T-helper 9 cell (primary cell): Measurements from ENCODE around the gene JAKMIP3.
"Not testable (repeated sequence)": the region's sequence is repeated elsewhere in the genome, so short reads cannot be mapped to it uniquely, and the experiment has no call there.

Experiments used
- DNase-seq: peaks from one replicate; pipeline ENCODE4 v3.0.0-alpha.2; 2020

Gene JAKMIP3

DNA sequence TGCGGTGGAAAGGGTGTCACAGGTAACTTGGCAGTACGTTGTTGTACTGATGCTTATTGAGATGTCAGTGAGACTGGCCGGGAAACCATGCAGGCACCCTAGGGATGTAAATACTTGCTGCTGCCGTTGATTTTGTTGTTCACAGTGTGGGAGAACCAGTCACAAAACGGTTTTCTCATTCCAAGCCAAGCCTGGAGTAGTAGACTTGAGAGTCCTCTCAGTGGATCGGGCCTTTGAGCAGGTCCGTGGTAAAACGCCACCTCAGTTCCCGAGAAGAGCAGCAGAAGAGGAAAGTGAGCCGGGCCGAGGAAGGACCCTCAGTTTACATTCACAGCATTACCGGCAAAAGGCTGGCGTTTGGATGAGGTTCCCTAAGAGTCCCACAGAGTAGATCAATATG lies 1.1 kb downstream of the JAKMIP3 start:
- no peak for DNase-seq

DNA sequence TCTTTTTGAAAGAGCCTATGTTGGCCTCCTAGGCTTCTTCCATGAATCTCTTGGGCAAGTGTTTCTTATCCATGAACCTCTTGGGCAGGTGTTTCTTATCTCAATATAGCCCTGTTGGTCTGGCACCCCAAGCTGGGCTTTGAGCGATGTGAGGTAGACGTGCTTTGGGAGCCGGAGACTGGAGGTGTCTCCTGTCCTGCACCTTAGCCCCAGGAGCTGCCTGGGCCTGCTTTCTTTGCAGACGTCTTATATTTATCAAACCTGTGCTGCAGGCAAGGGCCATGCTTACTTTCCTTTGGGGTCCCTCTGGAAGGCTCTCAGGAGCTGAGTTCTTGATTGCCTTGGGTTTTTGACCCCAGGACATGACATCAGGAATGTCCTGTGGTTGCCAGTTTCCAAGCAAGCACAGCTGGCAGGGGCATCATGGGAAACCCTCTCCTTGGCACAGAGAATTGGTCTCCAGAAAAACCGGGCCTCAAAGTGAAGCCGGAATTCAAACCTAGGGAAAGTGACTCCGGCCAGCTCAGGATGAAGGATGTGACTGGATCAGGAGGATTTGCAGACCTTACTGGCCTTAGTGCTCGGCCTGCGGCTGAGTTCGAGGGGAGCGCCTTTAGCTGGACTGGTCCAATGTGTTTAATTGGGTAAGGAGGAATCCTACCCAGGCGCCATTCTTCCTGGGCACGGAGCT lies 2.8 kb downstream of the JAKMIP3 start:
- DNase-seq: no peak

DNA sequence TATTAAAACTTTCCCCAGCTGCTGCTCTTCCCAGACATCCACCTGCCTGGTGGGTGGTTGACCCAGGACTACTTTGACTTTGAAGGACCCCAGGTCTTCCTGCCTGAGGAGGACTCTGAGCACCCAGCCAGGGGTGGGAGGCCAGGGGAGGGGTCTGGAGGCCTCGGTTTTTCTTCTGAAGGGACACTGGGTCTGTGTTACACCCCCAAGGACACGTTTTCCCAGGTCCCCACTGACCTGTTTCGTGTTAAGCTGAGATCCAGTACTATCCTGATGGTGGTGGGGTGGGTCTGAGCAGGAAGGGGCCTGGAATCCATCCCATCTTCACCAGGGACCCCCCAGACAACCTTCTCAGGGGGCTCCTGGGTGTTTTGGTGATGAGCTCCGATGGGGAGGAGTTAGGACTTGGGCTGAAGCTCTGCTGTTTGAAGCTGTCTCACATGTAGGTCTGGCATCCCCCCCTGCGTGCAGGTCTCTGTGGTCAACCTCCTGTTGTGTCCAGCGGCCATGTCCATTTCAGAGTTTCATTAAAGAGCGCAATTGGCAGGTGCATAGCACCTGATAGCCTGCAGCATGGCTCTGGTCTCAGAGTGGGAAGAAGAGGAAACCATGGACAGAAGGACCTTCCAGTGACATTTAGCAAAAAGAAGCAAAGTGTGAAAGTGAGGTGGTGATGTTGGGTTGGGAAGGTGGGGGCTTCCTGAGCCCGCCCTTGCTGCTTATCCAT lies 3.5 kb downstream of the JAKMIP3 start:
- no peak for DNase-seq

DNA sequence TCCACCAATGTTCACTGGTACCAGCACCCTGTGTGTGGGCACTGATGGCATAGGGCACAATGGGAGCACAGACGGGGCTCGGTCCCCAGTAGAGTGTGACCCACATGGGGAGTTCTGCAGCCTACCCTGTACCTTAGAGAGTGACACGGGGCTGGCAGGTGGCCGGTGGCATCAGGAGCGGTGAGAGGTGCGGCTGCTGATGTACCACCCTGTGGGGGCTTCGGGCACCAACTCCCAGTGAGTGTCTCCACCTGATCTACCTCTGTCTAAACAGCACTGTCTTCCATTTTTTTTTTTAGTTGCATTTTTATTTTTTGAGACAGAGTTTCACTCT lies 4.1 kb downstream of the JAKMIP3 start:
- no peak for DNase-seq

DNA sequence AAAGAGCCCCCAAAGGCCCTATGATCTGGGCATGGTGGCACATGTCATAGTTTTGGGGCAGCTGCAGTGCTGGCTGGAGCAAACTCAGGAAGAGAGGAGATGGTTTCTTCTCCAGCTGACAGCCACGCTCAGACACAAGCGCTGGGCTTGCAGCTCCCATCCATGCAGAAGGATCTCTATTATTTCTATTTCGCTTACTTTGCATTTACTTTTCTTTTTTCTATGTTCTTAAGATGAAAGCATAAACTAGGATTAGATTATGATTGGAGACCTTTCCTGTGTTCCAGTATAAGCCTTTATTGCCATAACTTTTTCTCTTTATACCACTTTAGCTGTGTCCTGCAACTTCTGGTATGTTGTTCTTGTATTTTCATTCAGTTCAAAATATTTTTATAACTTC lies 5.0 kb downstream of the JAKMIP3 start:
- no peak for DNase-seq

DNA sequence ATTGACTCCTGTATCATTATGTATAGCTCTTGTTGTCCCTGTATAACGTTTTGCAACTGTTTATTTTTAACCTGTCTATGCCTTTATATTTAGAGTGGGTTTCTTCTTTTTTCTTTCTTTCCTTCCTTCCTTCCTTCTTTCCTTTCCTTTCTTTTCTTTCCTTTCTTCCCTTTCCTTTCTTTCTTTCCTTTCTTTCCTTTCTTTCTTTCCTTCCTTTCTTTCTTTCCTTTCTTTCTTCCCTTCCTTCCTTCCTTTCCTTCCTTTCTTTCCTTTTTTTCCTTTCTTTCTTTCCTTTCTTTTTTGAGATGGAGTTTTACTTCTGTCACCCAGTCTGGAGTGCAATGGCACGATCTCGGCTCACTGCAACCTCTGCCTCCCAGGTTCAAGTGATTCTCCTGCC lies 5.9 kb downstream of the JAKMIP3 start:
- no peak for DNase-seq

DNA sequence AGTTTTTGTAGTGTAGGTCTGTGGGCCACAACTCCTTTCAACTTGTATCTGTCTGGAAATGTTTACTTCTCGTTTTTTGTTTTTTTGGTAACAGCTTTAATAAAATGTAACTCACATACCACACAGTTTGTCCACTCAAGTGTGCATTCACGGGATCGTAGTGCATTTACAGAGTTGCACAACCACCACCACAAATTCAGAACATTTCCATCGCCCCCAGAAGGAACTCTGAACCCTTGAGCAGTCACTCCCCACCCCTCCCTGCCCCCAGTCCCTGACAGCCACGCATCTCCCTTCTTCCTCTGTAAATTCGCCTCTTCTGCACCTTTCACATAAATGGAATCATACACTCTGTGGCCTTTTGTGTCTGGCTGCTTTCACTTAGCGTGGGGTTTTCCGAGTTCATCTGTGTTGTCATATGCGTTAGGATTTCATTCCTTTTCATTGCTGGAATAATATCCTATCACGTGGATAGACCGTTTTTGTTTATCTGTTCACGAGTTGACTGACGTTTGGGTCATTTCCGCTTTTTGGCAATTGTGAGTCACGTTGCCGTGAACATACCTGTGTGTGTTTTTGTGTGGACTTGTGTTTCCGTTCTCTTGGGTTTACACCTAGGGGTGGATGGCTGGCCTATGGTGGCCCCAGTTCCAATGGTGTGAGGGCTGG lies 10.3 kb downstream of the JAKMIP3 start:
- no peak for DNase-seq

DNA sequence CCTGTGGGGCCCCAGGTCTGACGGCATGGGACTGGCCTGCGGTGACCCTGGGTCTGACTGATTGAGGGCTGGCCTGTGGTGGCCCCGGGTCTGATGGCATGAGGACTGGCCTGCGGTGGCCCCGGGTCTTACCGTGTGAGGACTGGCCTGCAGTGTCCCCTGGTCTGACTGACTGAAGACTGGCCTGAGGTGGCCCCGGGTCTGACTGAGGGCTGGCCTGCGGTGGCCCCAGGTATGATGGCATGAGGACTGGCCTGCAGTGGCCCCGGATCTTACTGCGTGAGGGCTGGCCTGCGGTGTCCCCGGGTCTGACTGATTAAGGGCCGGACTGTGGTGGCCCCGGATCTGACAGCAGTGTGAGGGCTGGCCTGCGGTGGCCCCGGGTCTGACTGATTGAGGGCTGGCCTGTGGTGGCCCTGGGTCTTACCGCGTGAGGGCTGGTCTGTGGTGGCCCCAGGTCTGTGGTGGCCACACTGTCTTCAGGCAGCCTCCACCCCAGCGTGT lies 10.9 kb downstream of the JAKMIP3 start:
- DNase-seq: no peak

DNA sequence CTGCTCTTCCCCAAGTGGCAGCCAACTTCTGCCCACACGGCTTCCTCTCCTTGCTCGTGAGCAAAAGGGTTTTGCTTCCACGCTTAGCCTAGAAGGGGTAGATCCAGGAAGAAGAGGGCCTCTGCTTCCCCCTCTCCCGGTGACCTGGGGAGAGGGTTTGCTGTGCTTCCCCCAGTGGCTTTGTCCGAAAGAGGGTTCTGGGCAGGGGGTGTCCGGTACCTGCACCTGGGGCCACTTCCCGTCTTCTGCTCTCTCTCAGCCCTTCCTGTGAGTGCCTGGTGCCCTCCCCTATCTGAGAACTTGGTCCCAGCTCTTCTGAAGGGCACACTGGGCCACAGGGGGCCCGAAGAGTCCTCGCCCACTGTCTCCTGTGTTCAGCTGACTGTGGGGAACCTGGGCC lies 11.3 kb downstream of the JAKMIP3 start:
- no peak for DNase-seq

DNA sequence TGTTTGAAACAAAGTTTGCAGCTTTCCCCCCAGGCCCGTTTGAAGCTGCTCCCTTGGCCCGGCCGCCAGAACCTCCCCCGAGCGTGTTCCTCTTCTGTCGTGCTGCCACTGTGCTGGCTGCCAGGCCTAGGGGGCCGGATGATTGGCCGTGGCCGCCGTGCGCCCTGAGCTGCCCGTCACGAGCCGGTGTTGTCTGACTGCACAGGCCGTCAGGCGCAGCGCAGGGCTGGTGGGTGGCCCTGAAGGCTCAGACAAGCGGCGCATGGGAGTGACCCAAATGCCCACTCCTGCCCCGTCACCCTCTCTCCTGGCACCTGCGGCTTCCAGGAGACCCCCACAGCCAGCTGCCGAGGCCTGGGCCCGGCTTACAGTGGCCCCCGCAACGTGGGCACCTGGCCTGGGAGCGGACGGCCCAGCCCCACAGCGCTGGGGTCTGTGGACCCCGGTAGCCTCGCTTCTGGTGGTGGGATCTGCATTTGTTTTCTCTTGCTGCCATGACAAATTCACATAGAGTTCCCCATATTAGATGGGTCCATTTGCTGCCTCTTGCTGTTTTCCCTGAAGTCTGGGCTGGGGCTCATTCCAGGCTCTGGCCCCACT lies 13.1 kb downstream of the JAKMIP3 start:
- no peak for DNase-seq

DNA sequence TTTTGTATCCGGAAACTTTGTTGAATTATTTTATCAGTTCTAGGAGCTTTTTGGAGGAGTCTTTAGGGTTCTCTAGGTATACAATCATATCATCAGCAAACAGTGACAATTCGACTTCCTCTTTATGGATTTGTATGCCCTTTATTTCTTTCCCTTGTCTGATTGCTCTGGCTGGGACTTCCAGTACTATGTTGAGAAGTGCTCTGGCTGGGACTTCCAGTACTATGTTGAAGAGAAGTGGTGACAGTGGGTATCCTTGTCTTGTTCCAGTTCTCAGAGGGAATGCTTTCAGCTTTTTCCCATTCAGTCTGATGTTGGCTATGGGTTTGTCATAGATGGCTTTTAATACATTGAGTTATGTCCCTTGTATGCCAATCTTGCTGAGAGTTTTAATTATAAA lies 18.6 kb downstream of the JAKMIP3 start:
- not testable (repeated sequence) for DNase-seq

DNA sequence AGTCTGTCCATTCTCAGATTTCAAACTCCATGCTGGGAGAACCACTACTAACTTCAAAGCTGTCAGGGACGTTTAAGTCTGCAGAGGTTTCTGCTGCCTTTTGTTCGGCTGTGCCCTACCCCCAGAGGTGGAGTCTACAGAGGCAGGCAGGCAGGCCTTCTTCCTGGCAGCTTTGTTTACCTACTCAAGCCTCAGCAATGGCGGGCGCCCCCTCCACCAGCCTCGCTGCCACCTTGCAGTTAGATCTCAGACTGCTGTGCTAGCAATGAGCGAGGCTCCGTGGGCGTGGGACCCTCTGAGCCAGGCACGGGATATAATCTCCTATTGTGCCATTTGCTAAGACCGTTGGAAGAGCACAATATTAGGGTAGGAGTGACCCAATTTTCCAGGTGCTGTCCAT lies 27.5 kb downstream of the JAKMIP3 start:
- not testable (repeated sequence) for DNase-seq

DNA sequence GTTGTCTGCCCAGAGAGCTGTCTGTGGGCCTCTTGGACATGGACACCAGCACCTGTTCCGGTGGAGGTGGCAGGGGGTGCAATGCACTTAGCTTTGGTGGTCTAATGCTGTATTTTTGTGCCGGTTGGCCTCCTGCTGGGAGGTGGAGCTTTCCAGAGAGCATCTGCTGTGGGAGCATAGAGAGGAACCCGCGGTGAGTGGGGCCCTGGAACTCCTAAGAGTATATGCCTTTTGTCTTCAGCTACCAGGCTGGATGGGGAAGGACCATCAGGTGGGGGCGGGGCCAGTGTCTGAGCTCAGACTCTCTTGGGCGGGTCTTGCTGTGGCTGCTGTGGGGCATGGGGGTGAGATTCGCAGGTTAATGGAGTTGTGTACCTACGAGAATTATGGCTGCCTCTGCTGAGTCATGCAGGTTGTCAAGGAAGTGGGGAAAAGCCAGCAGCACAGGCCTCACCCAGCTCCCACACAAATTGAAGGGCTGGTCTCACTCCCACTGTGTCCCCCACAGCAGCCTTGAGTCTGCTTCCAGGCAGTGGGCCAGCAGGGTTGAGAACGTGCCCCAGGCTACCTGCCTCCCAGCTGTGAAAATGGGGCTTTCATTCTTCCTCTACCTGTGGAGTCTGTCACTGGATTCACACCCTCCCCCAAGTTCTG lies 29.0 kb downstream of the JAKMIP3 start:
- DNase-seq: no peak

DNA sequence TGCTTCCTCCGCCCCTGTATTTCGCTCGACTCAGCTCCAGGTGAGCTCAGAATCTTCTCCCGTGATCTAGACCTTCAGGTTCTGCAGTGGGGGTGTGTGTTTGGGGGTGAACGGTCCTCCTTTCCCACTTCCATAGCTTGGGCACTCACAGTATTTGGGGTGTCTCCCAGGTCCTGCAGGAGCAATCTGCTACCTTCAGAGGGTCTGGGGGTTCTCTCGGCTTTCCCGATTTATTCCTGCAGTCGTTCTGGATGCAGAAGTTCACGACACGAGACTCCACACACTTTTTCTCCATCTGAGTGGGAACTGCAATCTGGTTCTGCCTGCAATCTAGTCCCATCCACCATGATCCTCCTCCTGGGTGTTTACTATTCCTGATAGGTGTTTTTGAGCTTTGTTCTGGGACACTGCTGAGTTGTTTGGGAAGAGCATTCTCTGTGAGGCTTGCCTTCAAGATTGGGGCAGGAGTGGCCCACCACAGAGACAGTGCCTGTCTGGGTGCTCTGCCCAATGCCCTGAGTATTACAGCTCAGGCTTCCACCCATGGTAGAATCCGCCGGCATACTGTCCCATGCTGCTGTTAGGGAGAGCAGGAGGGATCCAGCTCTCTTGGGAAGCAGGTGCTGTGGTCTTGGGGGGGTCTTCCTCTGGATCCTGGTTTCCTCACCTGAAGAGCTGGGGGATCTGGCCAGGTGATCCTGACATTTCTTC lies 29.8 kb downstream of the JAKMIP3 start:
- DNase-seq: no peak

DNA sequence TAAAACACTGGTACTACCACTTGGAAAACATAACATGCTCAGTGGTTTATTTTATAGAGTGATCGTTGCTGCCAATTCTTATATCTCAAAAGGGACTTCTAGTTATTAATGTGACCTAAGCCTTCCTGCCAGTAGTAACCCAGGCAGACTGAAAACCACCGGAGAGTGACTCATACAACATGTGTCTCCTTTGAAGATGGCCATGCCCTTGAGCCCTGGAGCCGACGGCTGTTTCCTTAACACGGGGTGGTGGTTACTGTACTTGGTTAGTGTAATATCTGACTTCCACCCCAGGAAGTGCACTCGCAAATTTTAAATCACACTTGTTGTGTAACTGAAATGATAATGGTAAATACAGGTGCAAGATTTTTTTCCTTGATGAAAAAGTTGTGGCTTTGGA lies 30.5 kb downstream of the JAKMIP3 start:
- DNase-seq: no peak

DNA sequence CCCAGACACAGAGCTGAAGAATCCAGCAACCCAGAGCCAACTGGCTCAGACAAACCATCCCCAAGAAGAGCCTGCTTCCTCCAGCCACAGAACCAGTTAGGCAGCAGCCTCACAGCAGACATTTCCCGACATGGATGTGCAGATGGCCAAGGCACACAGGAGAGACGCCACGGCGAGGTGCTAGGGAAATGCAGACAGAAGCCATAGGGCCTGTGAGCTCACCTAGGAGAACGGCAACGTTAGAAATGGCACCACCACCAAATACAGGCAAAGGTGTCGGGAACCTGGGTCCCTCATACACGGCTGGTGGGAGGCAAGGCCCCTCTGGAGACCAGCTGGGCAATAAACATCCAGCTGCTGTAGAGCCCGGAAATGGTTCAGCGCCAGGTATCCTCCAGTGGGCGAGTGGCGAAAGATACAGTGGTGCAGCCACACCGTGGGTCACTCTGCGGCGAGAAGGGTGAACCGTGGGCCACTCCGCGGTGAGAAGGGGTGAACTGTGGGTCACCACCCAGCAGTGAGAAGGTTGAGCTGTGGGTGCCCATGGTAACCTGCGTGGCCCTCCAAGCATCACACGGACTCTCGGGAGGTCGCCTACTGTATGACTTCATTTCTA lies 31.2 kb downstream of the JAKMIP3 start:
- no peak for DNase-seq

DNA sequence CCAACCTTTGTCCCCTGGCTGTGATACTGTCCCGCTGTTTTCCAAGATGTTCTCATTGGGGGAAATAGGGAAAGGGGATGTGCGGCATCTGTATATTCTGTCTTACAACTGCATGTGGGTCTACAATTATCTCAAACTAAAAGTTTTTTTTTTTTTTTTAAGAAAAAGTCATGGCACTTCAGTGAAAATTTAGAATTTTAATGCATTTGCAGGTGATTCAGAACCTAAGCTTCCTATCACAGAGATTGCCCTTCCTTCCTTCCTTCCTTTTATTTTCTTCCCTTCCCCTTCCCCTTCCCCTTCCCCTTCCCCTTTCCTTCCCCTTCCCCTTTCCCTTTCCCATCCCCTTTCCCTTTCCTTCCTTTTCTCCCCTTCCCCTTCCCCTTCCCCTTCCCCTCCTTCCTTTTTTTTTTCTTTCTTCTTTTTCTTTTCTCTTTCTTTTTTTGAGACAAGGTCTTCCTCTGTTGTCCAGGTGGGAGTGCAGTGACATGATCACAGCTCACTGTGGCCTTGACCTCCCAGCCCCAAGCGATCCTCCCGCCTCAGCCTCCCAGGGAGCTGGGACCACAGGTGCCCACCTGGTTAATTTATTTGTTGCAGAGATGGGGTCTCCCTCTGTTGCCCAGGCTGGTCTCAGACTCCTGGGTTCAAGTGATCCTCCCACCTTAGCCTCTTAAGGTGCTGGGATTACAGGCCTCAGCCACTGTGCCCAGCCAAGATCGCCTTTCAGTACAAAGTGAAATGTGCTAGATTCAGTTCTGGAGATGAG lies 32.0 kb downstream of the JAKMIP3 start:
- no peak for DNase-seq

DNA sequence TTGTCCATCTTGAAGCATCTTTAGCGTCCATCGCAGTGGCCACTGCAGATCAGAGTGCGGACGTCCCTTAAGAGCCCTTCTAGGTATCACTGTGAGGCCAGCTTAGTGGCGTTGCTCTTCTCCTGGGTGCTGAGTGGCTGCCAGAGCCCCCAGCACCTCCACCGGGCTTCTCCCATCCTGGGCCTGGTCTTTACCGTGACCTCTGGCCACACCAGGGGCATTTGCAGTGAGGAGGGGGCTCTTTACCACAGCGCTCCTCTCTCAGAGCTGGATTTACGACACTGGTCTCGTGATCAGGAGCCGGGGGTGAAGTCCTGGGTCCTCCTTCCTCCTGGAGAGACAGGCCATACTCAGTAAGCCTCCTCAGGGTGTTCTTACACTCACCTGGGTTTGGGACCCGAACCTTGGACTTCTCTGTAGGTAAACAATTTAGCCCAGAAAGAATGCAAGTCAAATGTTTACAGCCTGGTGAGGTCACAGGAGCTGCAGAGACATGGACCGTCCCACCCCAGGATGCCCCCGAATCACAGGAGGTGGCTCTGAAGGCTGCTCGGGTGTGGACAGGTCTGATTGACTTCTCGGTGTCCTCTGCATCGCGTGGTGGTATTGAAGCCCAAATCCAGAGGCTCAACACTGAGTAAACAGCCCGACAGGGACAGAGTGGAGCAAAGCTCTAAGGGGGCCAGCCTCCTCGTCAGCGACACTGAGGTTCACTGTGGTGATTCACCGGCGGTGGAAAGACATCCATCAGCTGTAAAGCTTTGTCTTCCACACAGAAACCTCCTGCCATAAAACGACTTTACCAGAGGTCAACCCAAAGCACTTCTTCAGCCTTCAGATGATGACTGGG lies 33.0 kb downstream of the JAKMIP3 start:
- DNase-seq: no peak

DNA sequence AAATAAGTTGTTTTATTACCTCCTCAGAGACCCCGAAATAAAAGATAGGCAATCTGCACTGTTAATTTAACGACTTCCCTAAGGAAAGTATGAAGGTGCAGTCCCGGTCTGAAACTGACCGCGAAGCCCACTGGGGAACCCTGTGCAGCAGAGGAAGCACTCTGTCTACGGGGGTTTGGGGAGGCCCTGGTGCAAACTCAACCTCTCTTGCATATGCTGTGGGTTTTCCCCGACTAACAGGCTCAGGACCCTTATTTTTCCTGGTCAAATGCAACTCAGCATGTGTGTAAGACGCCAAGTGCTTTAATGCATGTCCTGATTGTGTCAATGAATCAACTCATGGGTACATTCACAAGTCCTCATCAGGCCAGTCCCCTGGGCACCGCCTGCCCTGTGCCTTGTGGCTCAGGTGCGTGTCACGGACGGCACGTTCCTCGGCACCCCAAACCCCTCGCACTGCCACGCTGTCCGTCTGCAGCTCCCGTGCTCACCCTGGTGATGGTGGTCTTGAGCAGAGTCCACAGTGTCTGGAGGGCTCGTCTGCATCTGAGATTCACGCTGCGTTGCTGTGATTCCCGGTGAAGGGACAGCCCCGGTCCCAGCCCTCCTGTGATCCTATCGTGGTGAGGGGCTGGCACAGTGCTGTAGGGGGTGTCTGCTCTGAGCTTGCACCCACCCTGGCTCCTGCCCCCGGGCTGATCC lies 33.8 kb downstream of the JAKMIP3 start:
- no peak for DNase-seq

DNA sequence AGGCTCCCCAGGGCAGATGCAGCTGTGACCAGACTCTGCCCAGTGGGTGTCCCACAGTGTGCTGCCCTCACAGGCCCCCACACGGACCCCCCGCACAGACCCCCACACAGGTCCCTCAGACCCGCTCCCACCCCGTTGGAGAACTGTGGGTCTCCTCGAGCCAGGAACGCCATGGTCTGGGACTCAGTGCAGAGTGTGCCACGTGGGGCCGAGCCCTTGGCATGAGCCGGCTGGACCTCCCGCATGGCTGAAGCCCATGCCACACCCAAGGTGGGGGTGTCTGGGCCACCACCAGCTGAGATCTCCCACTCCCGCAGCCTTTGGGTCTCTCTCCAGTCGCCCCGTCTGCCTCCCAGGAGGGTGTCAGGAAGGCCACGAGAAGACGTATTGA lies 34.3 kb downstream of the JAKMIP3 start:
- no peak for DNase-seq
